Stimulated activated CD8-positive, alpha-beta memory T cell treated with anti-CD3 and anti-CD28 coated beads, Interleukin-4, amount 100 ng/mL, for 48 hours (primary cell): ENCODE results near the gene TMEM130.

ENCODE experiments used
- DNase-seq: peaks from one replicate; pipeline ENCODE4 v3.0.0-alpha.2; 2020

The TMEM130 gene

GRCh38 chr7:98869597-98870120 lies at the start of gene TMEM130:
TSS of gene TMEM130 (minus strand) at chr7:98870014. CDS start at chr7:98869861, 153 bp downstream.
- no peak for DNase-seq

GRCh38 chr7:98917331-98917730 lies 47.5 kb upstream of the TMEM130 start:
- no peak for DNase-seq

- DNase-seq: no peak
These were observed 43.8 kb upstream of the TMEM130 start for GRCh38 chr7:98913612-98914011.

GRCh38 chr7:98913026-98913425 lies 43.2 kb upstream of the TMEM130 start:
- no peak for DNase-seq

- DNase-seq: no peak
These were observed 42.1 kb upstream of the TMEM130 start for GRCh38 chr7:98911916-98912315.

GRCh38 chr7:98910427-98910826 lies 40.6 kb upstream of the TMEM130 start:
- DNase-seq: no peak

- no peak for DNase-seq
These were observed 39.7 kb upstream of the TMEM130 start for GRCh38 chr7:98909487-98909886.

- DNase-seq: no peak
These were observed 38.8 kb upstream of the TMEM130 start for GRCh38 chr7:98908585-98908984.

GRCh38 chr7:98907570-98907969 lies 37.8 kb upstream of the TMEM130 start:
- no peak for DNase-seq

GRCh38 chr7:98903246-98903645 lies 33.4 kb upstream of the TMEM130 start:
- no peak for DNase-seq

GRCh38 chr7:98902523-98902922 lies 32.7 kb upstream of the TMEM130 start:
- DNase-seq: no peak

- DNase-seq: no peak
These were observed 31.0 kb upstream of the TMEM130 start for GRCh38 chr7:98900815-98901214.

- no peak for DNase-seq
These were observed 30.0 kb upstream of the TMEM130 start for GRCh38 chr7:98899816-98900215.

GRCh38 chr7:98892609-98893008 lies 22.8 kb upstream of the TMEM130 start:
- DNase-seq: no peak

GRCh38 chr7:98887038-98887437 lies 17.2 kb upstream of the TMEM130 start:
- no peak for DNase-seq

GRCh38 chr7:98884416-98884815 lies 14.6 kb upstream of the TMEM130 start:
- no peak for DNase-seq

- no peak for DNase-seq
These were observed 11.9 kb upstream of the TMEM130 start for GRCh38 chr7:98881561-98882315.

- no peak for DNase-seq
These were observed 10.7 kb upstream of the TMEM130 start for GRCh38 chr7:98880485-98880884.

- no peak for DNase-seq
These were observed 10.1 kb upstream of the TMEM130 start for GRCh38 chr7:98879979-98880315.

- DNase-seq: peak; percentile 71
These were observed 9.6 kb upstream of the TMEM130 start for GRCh38 chr7:98879198-98879978.

GRCh38 chr7:98878365-98879197 lies 8.8 kb upstream of the TMEM130 start, which contains the start of gene TRRAP:
TSS of gene TRRAP (plus strand) at chr7:98878532. CDS start at chr7:98881151, 2,619 bp downstream.
- peak; percentile 83 for DNase-seq

- no peak for DNase-seq
These were observed 8.0 kb upstream of the TMEM130 start for GRCh38 chr7:98877692-98878364.

GRCh38 chr7:98877146-98877545 lies 7.3 kb upstream of the TMEM130 start:
- DNase-seq: no peak
